ENCODE measurements around the gene C14orf180. TPM values are rescaled to one million over a fixed set of nuclear protein-coding genes. Genes with fewer than 3 reads are reported as not detected.
A peak's percentile ranks its signal among the peaks of the same experiment; 100 is the strongest.

Gene C14orf180
- total RNA-seq (2014; rRNA removed; shearing (Covaris generic)): not detected in 2 replicates

- DNase-seq (ENCODE audit: low read depth): no peak
Observed at GRCh38 chr14:104579507-104579906, at the start of gene C14orf180. C14orf180 (plus strand) TSS chr14:104579764; CDS start chr14:104586431, 6,667 bp downstream.

GRCh38 chr14:104530646-104531045, 48.9 kb upstream of the C14orf180 start:
- DNase-seq (ENCODE audit: low read depth): no peak

DNA sequence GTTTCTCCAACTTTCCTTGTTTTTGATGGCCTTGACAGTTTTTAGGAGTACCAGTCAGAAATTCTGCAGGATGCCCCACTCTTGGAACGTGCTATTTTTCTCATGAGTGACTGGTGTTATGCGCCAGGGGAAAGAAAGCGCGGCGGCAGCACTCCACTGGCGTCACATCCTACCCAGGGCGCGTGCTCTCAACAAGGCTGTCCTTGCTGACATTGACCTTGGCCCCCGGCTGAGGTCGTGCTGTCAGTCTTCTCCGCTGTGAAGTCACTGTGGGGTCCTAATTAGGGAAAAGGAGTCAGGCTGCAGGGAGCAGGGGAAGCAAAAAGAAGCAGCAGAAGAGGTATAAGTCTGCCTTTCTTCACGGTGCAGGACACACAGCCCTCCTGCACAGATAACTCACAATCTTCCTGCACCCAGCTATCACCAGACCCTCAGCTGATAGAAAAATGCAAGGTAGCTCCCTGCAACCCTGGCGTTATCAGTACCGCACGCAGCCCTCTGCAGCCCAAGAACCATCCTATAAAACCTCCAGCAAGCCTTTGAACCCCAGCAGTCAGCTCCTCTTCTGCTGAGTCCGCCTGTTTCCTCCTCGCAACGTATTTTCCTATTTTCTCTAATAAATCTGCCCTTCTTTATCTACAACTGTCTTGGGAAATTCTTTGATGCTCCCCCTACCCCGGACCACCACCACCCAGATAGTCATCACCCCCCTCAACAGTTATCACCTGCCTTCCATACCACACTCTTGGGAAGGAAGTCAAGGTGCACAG, 48.0 kb upstream of the C14orf180 start:
- no peak for DNase-seq (ENCODE audit: low read depth)

GRCh38 chr14:104532191-104532555, 47.4 kb upstream of the C14orf180 start:
- no peak for DNase-seq (ENCODE audit: low read depth)

- no peak for DNase-seq (ENCODE audit: low read depth)
Observed at GRCh38 chr14:104534036-104534435, 45.5 kb upstream of the C14orf180 start.

- DNase-seq (ENCODE audit: low read depth): peak; percentile 51
Observed at GRCh38 chr14:104536942-104537612, 42.5 kb upstream of the C14orf180 start.

GRCh38 chr14:104537613-104537988, 42.0 kb upstream of the C14orf180 start:
- DNase-seq (ENCODE audit: low read depth): no peak

- DNase-seq (ENCODE audit: low read depth): no peak
Observed at GRCh38 chr14:104541905-104542465, 37.6 kb upstream of the C14orf180 start.

GRCh38 chr14:104542871-104543830, 36.4 kb upstream of the C14orf180 start:
- no peak for DNase-seq (ENCODE audit: low read depth)

- no peak for DNase-seq (ENCODE audit: low read depth)
Observed at GRCh38 chr14:104544362-104544961, 35.1 kb upstream of the C14orf180 start.

GRCh38 chr14:104545151-104545941, 34.2 kb upstream of the C14orf180 start:
- no peak for DNase-seq (ENCODE audit: low read depth)

DNA sequence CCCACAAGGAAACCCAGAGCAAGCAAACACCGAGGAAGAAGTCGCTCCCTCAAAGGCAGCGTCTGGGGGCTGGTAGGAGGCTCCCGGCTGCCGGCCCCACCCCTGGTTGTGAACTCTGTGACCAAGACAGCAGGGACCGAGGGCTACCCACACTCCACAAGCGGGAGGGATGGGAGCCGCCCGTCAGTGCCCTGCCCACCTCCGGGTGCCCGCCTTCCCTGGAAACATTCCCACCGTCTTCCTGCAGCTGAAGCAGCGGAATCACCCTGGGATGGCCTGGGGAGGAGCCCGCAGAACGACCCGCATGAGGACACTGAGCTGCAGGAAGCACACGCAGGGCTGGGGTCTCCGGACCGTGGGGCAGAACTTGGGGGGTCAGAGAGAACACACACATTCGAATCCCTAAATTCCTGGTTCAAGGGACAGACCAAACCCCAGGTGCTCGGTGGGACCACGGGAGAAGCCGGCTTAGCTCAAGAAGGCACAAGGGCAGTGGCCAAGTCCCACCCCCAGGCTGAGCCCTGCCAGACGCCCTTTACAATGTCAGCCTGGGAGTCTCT, 33.5 kb upstream of the C14orf180 start:
- no peak for DNase-seq (ENCODE audit: low read depth)

- no peak for DNase-seq (ENCODE audit: low read depth)
Observed at GRCh38 chr14:104546591-104547309, 32.8 kb upstream of the C14orf180 start.

DNA sequence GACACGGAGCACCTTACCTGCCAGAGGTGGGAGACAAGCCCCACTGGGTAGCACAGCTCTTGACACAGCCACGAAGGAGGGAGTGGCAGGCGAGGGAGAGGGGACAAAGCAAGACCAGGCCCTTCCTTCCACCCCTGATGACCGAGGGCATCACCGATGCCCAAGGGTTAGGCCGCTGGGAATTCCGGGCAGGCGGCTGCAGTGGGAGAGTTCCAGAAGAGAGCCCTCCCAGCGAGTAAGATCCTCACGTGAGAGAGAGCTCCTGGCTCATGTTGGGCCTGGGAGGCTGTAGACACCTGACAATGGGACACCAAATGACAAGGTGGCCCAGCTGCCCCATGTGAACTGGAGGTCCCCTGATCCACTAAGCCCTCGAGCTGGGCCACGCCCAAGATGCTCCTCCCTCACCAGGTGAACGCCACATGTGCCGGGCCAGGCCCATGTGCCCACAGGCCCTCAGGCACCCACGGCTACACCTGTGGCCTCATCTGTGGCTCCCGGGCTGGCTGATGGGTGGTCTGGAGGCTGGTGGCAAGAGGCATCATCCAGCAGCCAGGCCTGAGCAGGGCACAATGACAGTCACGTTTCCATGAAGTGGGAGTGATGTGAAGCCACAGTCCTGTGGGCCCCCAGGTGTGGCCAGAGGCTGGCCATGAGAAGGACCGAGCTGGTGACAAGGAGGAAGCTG, 32.1 kb upstream of the C14orf180 start:
- no peak for DNase-seq (ENCODE audit: low read depth)

DNA sequence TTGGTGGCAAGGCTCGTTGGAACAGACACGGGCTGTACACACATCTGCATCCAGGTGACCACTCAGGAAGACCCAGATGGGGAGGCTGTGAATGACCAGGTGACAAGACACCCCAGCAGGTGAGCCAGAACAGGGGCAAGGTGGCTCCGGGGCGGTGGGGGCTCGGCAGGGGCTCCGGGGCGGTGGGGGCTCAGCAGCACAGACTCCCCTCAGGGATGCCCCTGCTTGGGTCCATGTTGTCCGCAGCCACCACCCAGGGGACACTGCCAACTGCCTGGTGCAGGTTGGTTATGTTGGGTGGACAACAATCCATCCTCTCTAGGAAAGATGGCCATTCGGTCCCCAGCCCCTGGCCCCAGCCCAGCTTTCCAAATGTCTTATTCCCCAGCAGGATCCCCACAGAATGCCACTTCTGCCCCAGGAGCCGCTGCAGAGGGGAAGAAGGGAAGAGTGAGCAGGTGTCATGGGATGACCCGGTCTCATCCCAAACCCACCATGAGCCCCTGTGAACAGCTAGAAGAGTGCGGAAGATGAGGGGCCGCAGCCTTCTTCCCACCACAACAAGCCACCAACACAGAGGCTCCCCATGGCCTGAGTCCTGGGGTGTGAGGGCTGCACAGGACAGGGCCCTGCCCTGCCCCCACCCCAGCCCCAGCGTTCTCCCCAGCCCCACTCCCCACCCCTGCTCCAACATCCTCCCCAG, 31.4 kb upstream of the C14orf180 start:
- DNase-seq (ENCODE audit: low read depth): no peak

GRCh38 chr14:104548802-104549535, 30.6 kb upstream of the C14orf180 start:
- DNase-seq (ENCODE audit: low read depth): no peak

- no peak for DNase-seq (ENCODE audit: low read depth)
Observed at GRCh38 chr14:104549536-104550339, 29.8 kb upstream of the C14orf180 start.
